SJCRH30 (cell line): ENCODE results near the gene FOXL1. TPM values are rescaled to one million over a fixed set of nuclear protein-coding genes. Genes with fewer than 3 reads are reported as not detected.

Experiments
- DNase-seq, 2 experiments: peaks; one replicate each; pipeline ENCODE4 v3.0.0-alpha.2; 2015 to 2020
- H3K27ac ChIP-seq: fragments of 250-450 bp; sonication (Bioruptor Pico); 2 replicates; pipeline ENCODE4 v1.5.1; 2020; ENCODE audit warnings: mild to moderate bottlenecking, moderate library complexity
- H3K27me3 ChIP-seq: fragments of 250-450 bp; sonication (Bioruptor Pico); 2 replicates; pipeline ENCODE4 v1.5.1; 2020; ENCODE audit warnings: mild to moderate bottlenecking, moderate library complexity
- H3K36me3 ChIP-seq: fragments of 250-450 bp; sonication (Bioruptor Pico); 2 replicates; pipeline ENCODE4 v1.5.1; 2020; ENCODE audit warnings: mild to moderate bottlenecking, moderate library complexity
- H3K4me1 ChIP-seq: fragments of 250-450 bp; sonication (Bioruptor Pico); 2 replicates; pipeline ENCODE4 v1.5.1; 2020; ENCODE audit warnings: mild to moderate bottlenecking, moderate library complexity
- H3K4me3 ChIP-seq: fragments of 250-450 bp; sonication (Bioruptor Pico); 2 replicates; pipeline ENCODE4 v1.5.1; 2020; ENCODE audit warnings: mild to moderate bottlenecking, moderate library complexity
- H3K9me3 ChIP-seq: fragments of 250-450 bp; sonication (Bioruptor Pico); replicated peaks from 2 replicates; pipeline ENCODE4 v1.5.1; 2020; ENCODE audit warnings: mild to moderate bottlenecking, moderate library complexity
- total RNA-seq: library from RNA; depleted of rRNA; stranded (reverse); fragments of >200 nt; shearing (Covaris generic); gene quantifications from 2 replicates; pipeline ENCODE4 v1.2.3, GENCODE V29; 2014

The FOXL1 gene
- total RNA-seq, 1 experiment from 2014 or later, result 5.5 TPM

DNA sequence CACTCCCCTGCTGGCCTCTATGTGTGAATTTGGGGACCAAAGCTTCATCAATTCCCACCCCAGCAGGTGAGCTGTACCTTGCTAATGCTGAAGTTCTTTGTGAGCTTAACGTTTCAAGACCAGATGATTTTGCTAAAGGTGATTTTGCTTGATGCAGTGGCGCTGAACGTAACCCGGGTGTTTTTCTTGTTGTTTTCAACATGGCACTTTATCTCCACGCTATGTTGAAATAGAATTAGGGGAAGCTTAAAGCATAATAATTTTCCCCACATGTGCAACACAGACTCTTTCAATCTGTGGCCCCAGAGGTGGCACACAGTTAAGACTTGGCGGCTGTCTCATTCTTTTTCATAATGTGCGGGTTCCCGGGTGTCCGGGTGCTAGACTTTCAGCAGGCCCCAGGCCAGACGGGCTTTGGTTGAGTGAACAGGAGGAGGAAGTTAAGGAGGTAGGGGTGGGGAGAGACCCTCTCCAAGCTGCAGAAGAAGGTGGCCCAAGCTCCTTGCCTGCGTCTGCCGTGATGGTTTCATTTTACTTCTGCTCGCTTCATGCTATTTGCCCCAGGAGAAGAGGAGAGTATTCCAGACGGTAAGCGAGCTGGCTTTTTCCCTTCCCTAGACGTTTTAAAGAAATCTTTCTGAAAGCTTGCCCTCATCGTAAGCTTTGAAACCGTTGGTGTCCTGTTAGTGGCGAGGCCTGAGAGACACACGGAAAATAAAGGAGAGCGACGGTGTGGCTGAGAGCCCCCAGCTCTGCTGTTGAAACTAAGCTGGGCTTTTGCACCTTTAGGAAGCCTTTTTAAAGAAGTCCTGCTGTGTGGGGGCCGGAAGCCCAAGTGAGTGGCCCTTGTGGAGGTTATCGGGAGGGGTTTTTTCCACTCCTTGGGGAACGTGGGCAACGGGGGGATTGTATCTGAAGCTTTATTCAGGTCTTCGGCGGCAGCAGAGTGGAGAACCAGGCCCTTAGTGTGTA is 7.5 kb upstream of the FOXL1 start:
- no peak for DNase-seq
- Histone ChIP-seq H3K4me3 (peak overlapping the region; percentile 74), H3K9me3 (no peaks in the 10 kb centered on the region), H3K4me1 (peaks cover 4% of the 10 kb centered on the region; the same call in 1 of the 2 replicates), H3K27ac (no peak overlapping the region), H3K36me3 (peaks cover 14% of the 10 kb centered on the region), H3K27me3 (no peaks in the 10 kb centered on the region)

DNA sequence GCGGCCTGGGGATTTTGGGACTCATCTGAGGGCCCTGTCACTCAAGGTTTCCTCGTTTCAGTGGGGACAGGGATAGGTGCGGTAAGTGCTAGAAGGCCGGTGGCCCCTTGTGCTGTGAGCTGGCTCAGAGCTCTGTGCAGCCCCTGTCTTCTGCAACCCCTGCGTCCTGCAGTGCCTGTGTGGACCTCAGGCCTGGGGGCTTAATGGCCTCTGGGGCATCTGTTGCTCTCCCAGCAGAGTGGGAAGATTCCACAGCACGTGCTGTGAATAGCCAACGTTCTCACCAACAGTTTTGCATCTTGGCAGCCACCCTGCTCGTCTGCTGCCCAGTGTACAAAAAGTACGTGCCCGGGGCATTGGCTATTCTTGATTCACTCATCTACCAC is 6.8 kb upstream of the FOXL1 start:
- H3K27ac ChIP-seq, result no peak overlapping the region
- H3K36me3 ChIP-seq, result peaks cover 14% of the 10 kb centered on the region
- no peaks in the 10 kb centered on the region for H3K4me1 ChIP-seq
- DNase-seq, result no peak
- no peak overlapping the region for H3K4me3 ChIP-seq
- H3K27me3 ChIP-seq, result no peaks in the 10 kb centered on the region
- no peaks in the 10 kb centered on the region for H3K9me3 ChIP-seq

DNA sequence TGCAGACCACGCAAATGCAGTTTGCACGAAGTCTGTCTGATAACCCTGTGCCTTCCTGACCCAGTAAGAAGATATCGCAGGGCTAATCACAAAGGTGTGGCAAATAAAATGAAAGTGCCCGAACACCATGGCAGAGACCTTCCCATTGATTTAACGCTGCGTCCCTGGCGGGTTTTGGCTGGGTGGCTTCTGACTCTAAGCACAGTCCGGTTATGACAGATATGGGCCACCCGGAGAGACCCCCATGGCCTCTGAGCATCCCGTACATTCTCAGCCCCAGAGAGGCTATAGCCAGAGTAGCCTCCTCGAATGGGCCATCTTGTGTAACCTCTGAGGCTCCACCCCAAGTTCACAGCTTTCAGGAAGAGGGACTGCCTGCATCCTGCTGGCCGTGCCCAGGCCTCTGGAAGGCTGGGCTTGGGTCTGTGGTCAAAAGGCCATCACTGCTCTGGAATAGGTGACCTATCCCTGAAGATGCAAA is 6.3 kb upstream of the FOXL1 start:
- Histone ChIP-seq H3K27ac (no peak overlapping the region), H3K36me3 (peaks cover 14% of the 10 kb centered on the region), H3K4me1 (no peaks in the 10 kb centered on the region), H3K9me3 (no peaks in the 10 kb centered on the region), H3K4me3 (no peak overlapping the region), H3K27me3 (no peaks in the 10 kb centered on the region)
- DNase-seq, result no peak

DNA sequence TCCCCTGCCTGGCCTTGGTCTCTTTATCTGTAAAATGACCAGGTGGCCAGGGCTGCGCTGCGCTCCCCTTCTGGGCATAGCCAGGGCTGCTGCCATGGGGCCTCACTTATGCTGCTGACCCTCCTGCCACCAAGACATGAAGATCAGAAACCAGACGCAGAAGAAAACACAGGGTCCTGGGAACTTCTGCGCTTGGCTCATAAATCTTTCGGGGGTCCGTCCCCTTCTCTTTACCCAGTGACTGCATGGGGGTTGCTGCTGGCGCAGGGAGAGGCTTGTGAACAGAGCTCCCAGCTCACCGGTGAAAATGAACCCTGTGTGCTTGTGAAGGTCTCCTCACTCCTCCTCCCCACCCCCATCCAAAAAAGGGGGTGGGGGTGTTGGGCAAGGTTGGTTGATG is 5.7 kb upstream of the FOXL1 start:
- H3K4me3 ChIP-seq, result no peak overlapping the region
- H3K36me3 ChIP-seq, result peaks cover 14% of the 10 kb centered on the region
- no peak overlapping the region for H3K27ac ChIP-seq
- H3K9me3 ChIP-seq, result no peaks in the 10 kb centered on the region
- no peak for DNase-seq
- H3K4me1 ChIP-seq, result no peaks in the 10 kb centered on the region; the same call in 1 of the 2 replicates
- H3K27me3 ChIP-seq, result no peaks in the 10 kb centered on the region

DNA sequence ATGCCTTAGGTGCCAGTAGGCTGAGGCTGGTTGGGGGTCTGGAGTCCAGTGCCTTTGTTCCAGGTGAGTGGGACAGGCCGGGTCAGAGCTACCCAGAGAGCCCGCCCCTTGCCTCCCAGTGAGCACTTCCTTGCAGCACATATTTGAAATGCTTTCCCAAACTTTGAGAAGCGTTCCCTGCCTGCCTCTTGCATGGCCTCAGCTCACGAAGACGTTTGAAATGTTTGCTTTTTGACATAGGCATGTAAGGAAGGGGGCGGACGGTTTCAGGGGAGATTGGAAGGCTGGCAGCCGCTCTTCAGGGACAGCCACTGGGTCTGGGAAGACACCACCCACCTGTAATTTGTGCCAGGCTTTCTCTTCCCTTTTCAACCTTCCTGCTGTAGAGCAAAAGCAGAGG is 5.1 kb upstream of the FOXL1 start:
- Histone ChIP-seq H3K27ac (no peak overlapping the region), H3K27me3 (no peaks in the 10 kb centered on the region), H3K4me3 (no peak overlapping the region), H3K9me3 (no peaks in the 10 kb centered on the region), H3K36me3 (peaks cover 14% of the 10 kb centered on the region), H3K4me1 (no peaks in the 10 kb centered on the region; the same call in 1 of the 2 replicates)
- no peak for DNase-seq

DNA sequence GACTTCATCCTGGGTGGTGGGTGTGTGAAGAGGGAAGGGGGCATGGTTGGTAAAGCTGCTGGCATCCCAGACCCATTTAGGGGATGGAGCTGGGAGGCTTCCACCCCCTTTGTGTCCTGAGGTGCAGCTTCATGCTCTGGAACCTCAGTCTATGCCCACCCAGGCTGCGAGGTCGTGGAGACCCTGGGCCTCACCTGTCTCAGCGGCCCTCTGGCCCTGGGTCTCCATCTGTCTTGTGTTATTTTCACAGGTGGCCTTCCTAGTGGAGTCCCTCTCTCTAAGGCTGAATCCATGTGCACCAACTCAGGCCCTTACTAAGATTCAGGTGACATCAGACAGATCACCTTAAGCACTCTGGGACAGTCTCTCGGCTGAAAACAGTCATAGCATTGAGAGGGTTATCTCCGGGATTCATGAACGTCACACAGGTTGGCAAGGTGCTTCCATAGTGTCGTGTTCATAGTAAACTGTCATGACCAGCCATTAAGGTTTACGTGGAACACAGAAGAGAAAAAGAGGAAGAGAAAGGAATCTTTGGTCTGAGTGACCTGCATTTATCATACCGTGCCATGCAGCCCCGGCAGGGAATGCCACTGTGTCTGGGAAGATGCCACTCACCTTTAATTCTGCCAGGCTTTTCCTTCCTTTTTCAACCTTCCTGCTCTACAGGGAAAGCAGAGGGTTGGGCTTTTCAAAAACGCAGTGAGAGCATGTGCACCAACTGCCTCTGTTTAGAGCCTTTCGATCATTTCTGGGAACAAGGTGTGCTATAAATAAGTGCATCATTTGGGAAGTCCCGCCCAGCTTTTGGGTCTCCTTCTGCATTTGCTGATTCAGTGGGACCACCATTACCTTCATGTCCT is 4.5 kb upstream of the FOXL1 start:
- H3K4me1 ChIP-seq, result no peaks in the 10 kb centered on the region; the same call in 1 of the 2 replicates
- no peak overlapping the region for H3K4me3 ChIP-seq
- no peaks in the 10 kb centered on the region for H3K27me3 ChIP-seq
- peaks cover 14% of the 10 kb centered on the region for H3K36me3 ChIP-seq
- H3K9me3 ChIP-seq, result no peaks in the 10 kb centered on the region
- DNase-seq, result no peak
- no peak overlapping the region for H3K27ac ChIP-seq

DNA sequence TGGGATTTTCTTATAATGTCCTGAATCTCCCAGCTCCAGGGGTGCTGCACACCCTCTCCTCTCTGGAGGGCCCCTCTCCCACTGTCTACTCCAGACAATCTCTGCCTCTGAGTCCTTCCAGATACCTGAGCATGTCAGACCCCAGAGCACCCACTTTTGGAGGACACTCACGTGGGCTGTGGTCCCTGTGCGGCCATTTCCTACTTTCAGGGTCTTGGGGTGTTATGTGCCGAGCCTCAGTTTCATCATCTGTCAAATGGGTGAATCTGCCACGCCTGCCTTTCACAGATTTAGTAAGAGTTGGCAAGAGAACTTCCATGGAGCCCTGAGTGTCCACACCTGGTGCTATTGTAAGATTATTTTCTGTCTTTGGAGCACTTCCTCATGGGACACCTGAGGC is 3.7 kb upstream of the FOXL1 start:
- H3K27ac ChIP-seq, result no peak overlapping the region

DNA sequence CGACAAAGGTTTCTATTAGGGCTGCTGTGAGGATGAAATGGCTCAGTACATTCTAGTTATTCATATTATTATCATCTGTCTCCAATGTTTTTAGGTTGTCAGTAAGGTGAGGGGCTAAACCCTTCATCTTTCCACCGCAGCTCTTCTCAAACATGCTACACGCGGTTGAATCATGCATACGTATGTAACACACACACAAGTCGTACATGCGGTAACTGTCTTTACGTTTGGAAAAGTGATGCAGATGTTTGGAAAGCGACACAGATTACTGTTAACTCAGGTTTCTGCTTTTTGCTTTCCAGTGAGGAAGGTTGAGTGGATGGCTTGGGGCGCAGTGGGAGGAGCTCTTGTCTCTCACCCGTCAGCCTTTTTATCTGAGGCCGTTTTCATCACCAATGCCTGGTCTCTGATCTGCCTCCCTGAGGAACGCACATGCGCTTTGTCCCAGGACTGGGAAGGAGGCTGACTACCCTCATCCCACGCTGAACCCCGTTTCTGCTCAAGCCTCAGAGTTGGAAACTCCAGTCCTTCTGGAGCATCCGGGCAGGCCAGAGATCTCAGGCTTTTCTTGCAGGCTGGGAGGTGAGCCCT is 3.2 kb upstream of the FOXL1 start:
- DNase-seq, result no peak
- H3K27me3 ChIP-seq, result no peaks in the 10 kb centered on the region
- H3K4me1 ChIP-seq, result no peaks in the 10 kb centered on the region; the same call in 1 of the 2 replicates
- no peaks in the 10 kb centered on the region for H3K9me3 ChIP-seq
- H3K4me3 ChIP-seq, result no peak overlapping the region; the same call in 1 of the 2 replicates
- H3K27ac ChIP-seq, result peak overlapping the region; percentile 78; the same call in 1 of the 2 replicates
- H3K36me3 ChIP-seq, result peaks cover 9% of the 10 kb centered on the region

More for the DNA sequence above, 3.7 kb upstream of the FOXL1 start:
- no peak for DNase-seq
- Histone ChIP-seq H3K9me3 (no peaks in the 10 kb centered on the region), H3K36me3 (peaks cover 12% of the 10 kb centered on the region), H3K4me1 (no peaks in the 10 kb centered on the region; the same call in 1 of the 2 replicates), H3K27me3 (no peaks in the 10 kb centered on the region), H3K4me3 (no peak overlapping the region)

DNA sequence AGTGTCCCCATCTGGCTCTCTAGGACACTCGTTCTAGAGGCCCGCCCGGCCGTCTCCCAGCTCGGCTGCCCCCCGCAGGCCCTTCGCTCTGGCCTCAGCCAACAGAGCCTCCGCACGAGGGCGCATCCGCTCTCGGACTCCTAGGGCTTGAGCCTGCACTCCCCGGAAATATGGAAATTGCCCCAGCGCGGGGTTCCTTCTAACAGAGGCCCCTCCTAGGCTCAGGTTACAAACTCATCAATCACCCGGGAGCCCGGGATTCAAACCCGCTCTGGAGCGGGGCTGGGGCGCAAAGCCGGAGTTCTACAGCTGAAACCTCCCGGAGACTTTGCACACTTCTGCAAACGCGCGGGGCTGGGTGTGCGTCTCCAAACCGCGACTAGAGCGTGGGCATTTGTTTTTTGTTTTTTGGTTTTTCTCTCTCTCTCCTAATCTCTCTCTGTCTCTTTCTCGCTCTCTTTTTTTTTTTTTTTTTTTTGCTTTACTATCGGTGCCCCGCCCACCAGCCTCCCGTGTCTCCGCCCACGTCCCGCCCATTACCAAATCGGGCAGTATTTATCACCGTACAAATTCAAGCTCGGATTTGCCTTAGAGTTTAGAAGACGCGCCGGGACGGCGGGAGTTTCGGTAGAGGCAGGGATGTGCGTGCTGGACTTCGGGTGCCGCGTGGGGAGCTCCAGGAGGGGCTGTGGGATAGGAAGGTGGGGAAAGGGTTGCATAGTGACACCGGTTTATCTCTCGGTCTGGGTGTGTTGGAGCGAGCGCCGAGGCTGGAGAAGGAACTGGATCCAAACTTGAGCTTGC is 2.4 kb upstream of the FOXL1 start:
- Histone ChIP-seq H3K9me3 (no peaks in the 10 kb centered on the region), H3K27me3 (no peaks in the 10 kb centered on the region), H3K36me3 (peaks cover 5% of the 10 kb centered on the region; the same call in 1 of the 2 replicates), H3K27ac (peak overlapping the region; percentile 78), H3K4me1 (no peaks in the 10 kb centered on the region; the same call in 1 of the 2 replicates), H3K4me3 (peak overlapping the region; percentile 63)
- peak; percentile 87 to 90 for DNase-seq

DNA sequence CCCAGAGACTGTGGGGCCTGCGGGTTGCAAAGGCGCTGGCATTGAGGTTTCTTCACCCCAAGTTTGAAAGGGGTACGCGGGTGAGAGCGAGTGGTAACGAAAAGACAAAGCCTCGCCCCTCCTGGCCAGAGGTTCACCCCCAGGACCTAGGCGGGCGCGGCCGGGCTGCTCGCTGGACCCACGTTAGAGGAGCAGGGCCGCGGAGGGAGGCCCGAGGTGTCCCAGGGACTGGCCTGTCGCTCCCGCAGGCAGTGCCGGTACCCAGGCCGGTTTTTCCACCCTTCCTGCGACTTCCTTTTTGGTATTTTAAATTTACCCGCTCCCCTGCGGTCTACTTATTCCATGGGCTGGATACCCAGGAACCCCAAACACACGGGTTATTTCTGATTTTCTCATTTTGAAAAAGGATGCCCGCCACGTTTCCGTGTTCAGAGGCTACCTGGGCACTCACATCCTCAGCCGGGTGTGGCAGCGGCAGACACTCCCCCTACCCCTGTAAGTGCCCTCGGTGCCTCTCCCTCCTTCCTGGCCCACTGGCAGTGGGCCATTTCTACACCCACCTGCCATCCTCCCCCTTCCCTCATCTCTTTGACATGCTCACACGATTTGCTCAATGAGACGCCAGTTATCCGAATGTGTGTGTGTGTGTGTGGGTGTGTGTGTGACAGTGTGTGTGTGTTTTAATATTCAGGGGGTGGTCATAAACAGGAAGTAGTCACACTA is 1.6 kb upstream of the FOXL1 start:
- DNase-seq, result peak; percentile 47 to 61
- Histone ChIP-seq H3K4me1 (no peaks in the 10 kb centered on the region; the same call in 1 of the 2 replicates), H3K9me3 (no peaks in the 10 kb centered on the region), H3K27ac (peak overlapping the region; percentile 78), H3K36me3 (0 out of 2 replicates have a peak, but pooled peaks cover 2% of the 10 kb centered on the region), H3K4me3 (peak overlapping the region; percentile 63), H3K27me3 (no peaks in the 10 kb centered on the region)

DNA sequence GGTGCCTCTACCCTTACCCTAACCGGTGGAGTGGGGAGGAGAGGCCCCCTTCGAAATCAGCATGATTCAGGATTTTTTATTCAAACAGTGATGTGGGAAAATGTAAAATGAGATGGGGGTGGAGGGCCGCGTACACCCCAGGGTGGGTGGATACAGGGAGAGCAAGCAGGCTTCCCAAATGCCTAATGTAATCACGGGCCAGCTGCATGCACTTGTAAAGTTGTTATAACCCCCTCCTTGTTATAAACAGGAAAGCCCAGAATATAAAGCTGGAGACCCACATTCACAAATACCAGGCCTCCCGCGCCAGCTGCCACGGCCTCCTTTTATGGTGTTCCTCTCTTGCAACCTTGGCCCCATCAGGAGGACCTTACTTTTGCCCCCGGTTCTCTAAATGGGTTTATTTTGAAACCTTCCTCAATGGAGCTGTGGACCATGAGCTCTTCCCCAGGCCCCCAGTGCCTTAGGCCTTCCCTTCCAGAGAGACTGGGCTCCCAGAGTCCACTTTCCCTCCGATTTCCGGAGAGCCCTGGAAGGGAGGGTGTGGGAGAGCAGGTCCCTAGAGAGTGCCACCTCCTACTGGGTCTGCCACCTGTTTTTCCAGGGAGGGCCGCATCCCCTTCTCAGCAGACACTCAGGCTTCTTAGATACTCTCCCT is 906 bp upstream of the FOXL1 start:
- Histone ChIP-seq H3K4me3 (peak overlapping the region; percentile 63), H3K4me1 (no peaks in the 10 kb centered on the region; the same call in 1 of the 2 replicates), H3K27ac (peak overlapping the region; percentile 78), H3K36me3 (0 out of 2 replicates have a peak, but pooled peaks cover 2% of the 10 kb centered on the region), H3K9me3 (no peaks in the 10 kb centered on the region), H3K27me3 (no peaks in the 10 kb centered on the region)
- peak; percentile 71 to 81 for DNase-seq

DNA sequence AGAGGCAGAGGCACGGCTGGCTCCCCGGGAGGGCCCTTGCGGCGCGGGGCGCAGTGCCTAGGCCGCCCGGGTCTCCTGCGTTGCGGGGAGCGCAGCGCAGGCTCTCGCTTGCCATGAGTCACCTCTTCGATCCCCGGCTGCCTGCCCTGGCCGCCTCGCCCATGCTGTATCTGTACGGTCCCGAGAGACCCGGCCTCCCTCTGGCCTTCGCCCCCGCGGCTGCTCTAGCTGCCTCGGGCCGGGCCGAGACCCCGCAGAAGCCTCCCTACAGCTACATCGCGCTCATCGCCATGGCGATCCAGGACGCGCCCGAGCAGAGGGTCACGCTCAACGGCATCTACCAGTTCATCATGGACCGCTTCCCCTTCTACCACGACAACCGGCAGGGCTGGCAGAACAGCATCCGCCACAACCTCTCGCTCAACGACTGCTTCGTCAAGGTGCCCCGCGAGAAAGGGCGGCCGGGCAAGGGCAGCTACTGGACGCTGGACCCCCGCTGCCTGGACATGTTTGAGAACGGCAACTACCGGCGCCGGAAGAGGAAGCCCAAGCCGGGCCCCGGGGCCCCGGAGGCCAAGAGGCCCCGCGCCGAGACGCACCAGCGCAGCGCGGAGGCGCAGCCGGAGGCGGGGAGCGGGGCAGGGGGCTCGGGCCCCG is 390 bp downstream of the FOXL1 start:
- H3K4me1 ChIP-seq, result no peaks in the 10 kb centered on the region; the same call in 1 of the 2 replicates
- H3K9me3 ChIP-seq, result no peaks in the 10 kb centered on the region
- H3K27me3 ChIP-seq, result no peaks in the 10 kb centered on the region
- H3K4me3 ChIP-seq, result peak overlapping the region; percentile 63
- H3K27ac ChIP-seq, result peak overlapping the region; percentile 78
- 0 out of 2 replicates have a peak, but pooled peaks cover 2% of the 10 kb centered on the region for H3K36me3 ChIP-seq
- DNase-seq, result peak; percentile 53 to 58
